IPS-15b (cell line): ENCODE measurements around the gene TIMM8B.
"Not testable (repeated sequence)": the region's sequence is repeated elsewhere in the genome, so short reads cannot be mapped to it uniquely, and the experiment has no call there.

Experiments used
- H3K27me3 ChIP-seq: one replicate; pipeline ENCODE4 v1.6.1; 2013; ENCODE audit warnings: low read length; ENCODE audit not compliant: control insufficient read depth, insufficient read depth
- H3K36me3 ChIP-seq: one replicate; pipeline ENCODE4 v1.6.1; 2013; ENCODE audit warnings: low read length; ENCODE audit not compliant: control insufficient read depth, insufficient read depth
- H3K4me1 ChIP-seq: one replicate; pipeline ENCODE4 v1.6.1; 2013; ENCODE audit warnings: mild to moderate bottlenecking, low read length; ENCODE audit not compliant: control insufficient read depth, insufficient read depth
- H3K4me3 ChIP-seq: one replicate; pipeline ENCODE4 v1.5.1; 2013; ENCODE audit warnings: low read depth, low read length
- H3K9ac ChIP-seq: one replicate; pipeline ENCODE4 v1.6.1; 2013; ENCODE audit warnings: low read depth, mild to moderate bottlenecking, low read length
- H3K9me3 ChIP-seq: one replicate; pipeline ENCODE4 v1.6.1; 2013; ENCODE audit warnings: mild to moderate bottlenecking, low read length; ENCODE audit not compliant: control insufficient read depth, insufficient read depth

Gene TIMM8B

DNA sequence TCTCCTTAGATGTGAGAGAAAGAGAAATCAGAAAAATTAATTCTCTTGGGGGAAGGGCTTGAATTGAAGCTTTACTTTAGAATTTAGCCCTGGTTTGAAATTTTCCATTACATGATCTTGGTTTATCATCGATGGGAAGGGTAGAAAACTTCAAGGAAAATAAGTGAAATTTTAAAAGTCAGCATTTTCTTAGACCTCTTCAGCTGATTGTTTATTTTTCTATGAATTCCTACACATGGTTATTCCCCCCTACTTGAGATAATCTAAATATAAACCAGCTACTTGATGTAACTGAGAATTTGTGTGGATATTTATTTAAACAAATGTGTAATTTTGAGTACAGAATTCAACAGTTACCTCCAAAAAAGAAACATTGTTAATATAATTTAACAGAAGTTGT is 23.6 kb downstream of the TIMM8B start:
- no peak overlapping the region for H3K4me3 ChIP-seq
- H3K9ac ChIP-seq = no peak overlapping the region
- no peaks in the 10 kb centered on the region for H3K9me3 ChIP-seq
- peaks cover 5% of the 10 kb centered on the region for H3K36me3 ChIP-seq
- no peaks in the 10 kb centered on the region for H3K4me1 ChIP-seq
- no peaks in the 10 kb centered on the region for H3K27me3 ChIP-seq

GRCh38 chr11:112058103-112058502 is 28.5 kb downstream of the TIMM8B start:
- Histone ChIP-seq H3K9ac (no peak overlapping the region), H3K27me3 (no peaks in the 10 kb centered on the region), H3K36me3 (peaks cover 9% of the 10 kb centered on the region), H3K4me1 (no peaks in the 10 kb centered on the region), H3K4me3 (no peak overlapping the region), H3K9me3 (no peaks in the 10 kb centered on the region)

- no peaks in the 10 kb centered on the region for H3K4me1 ChIP-seq
- no peaks in the 10 kb centered on the region for H3K9me3 ChIP-seq
- H3K36me3 ChIP-seq = peaks cover 13% of the 10 kb centered on the region
- H3K9ac ChIP-seq = no peak overlapping the region
- no peaks in the 10 kb centered on the region for H3K27me3 ChIP-seq
- no peak overlapping the region for H3K4me3 ChIP-seq
Measured at GRCh38 chr11:112057170-112057569, 29.4 kb downstream of the TIMM8B start.

GRCh38 chr11:112051768-112052167 is 34.8 kb downstream of the TIMM8B start:
- Histone ChIP-seq H3K27me3 (no peaks in the 10 kb centered on the region), H3K9me3 (no peaks in the 10 kb centered on the region), H3K9ac (no peak overlapping the region), H3K4me3 (no peak overlapping the region), H3K36me3 (peaks cover 19% of the 10 kb centered on the region), H3K4me1 (no peaks in the 10 kb centered on the region)

DNA sequence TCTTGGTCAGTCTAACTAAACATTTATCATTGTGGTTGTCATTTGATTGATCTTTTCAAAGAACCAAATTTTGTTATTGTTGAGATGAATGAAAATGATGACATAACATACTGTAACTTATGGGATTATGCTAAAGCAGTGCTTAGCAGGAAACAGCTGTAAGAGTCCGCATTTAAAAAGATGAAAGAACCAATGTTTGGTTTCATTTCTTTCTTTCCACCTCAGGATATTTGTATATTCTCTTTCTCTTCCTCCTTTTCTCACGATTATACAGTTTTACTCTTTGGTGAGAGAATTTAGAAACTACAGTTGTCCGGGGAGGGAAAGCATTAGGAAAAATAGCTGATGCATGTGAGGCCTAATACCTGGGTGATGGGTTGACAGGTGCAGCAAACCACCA is 35.8 kb downstream of the TIMM8B start:
- Histone ChIP-seq H3K4me1 (no peaks in the 10 kb centered on the region), H3K36me3 (peaks cover 15% of the 10 kb centered on the region), H3K4me3 (no peak overlapping the region), H3K9me3 (no peaks in the 10 kb centered on the region), H3K9ac (no peak overlapping the region), H3K27me3 (no peaks in the 10 kb centered on the region)

DNA sequence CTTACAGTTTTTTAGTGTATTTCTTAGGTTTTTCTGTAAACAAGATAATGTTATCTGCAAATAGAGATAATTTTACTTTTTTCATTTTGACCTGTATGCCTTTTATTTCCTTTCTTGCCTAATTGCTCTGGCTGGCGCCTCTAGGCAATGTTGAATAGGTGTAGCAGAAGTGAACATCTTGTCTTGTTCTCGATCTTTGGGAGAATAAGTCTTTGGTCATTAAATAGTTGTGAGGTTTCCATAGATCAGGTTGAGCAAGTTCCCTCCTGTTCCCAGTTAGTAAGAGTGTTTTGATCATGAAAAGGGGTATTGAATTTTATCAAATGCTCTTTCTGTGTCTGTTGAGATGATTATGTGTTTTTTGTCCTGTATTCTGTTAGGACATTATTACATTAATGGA is 36.8 kb downstream of the TIMM8B start:
- Histone ChIP-seq H3K4me3 (no peak overlapping the region), H3K36me3 (peaks cover 19% of the 10 kb centered on the region), H3K9me3 (no peaks in the 10 kb centered on the region), H3K27me3 (no peaks in the 10 kb centered on the region), H3K4me1 (no peaks in the 10 kb centered on the region), H3K9ac (no peak overlapping the region)

GRCh38 chr11:112048256-112048655 is 38.3 kb downstream of the TIMM8B start:
- H3K4me1 ChIP-seq = not testable (repeated sequence)

DNA sequence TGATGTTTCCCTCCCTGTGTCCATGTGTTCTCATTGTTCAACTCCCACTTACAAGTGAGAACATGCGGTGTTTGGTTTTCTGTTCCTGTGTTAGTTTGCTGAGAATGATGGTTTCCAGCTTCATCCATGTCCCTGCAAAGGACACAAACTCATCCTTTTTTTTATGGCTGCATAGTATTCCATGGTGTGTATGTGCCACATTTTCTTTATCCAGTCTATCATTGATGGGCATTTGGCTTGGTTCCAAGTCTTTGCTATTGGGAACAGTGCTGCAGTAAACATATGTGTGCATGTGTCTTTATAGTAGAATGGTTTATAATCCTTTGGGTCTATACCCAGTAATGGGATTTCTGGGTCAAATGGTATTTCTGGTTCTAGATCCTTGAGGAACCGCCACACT is 39.9 kb downstream of the TIMM8B start:
- H3K9me3 ChIP-seq, H3K4me3 ChIP-seq, H3K27me3 ChIP-seq, H3K9ac ChIP-seq, H3K4me1 ChIP-seq: not testable (repeated sequence)
- peaks cover 13% of the 10 kb centered on the region for H3K36me3 ChIP-seq

More at GRCh38 chr11:112048256-112048655, 38.3 kb downstream of the TIMM8B start:
- H3K27me3 ChIP-seq, H3K9ac ChIP-seq, H3K9me3 ChIP-seq, H3K4me3 ChIP-seq: not testable (repeated sequence)
- peaks cover 19% of the 10 kb centered on the region for H3K36me3 ChIP-seq

- no peaks in the 10 kb centered on the region for H3K27me3 ChIP-seq
- peaks cover 4% of the 10 kb centered on the region for H3K36me3 ChIP-seq
- H3K9me3 ChIP-seq = no peaks in the 10 kb centered on the region
- no peak overlapping the region for H3K9ac ChIP-seq
- no peaks in the 10 kb centered on the region for H3K4me1 ChIP-seq
- H3K4me3 ChIP-seq = no peak overlapping the region
Measured at GRCh38 chr11:112044961-112045360, 41.6 kb downstream of the TIMM8B start.

DNA sequence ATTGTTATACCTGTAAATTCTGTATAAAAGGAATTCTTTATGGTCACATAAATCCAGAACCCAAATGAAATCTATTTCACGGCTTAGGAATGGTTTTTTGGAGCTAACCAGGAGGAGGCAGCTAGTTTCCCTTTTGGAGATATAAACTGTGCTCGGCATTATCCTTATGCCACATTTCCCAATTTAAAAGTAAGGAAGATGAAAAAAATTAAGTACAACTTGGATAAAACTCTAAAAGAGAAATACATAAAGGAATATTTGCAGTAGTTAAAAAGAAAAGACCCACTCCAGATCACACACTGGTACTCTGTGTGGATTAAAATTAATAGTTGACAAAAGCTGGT is 43.6 kb downstream of the TIMM8B start:
- no peaks in the 10 kb centered on the region for H3K4me1 ChIP-seq
- H3K9ac ChIP-seq = no peak overlapping the region
- no peaks in the 10 kb centered on the region for H3K9me3 ChIP-seq
- no peak overlapping the region for H3K4me3 ChIP-seq
- peaks cover 4% of the 10 kb centered on the region for H3K36me3 ChIP-seq
- H3K27me3 ChIP-seq = no peaks in the 10 kb centered on the region

GRCh38 chr11:112042161-112042960 is 44.2 kb downstream of the TIMM8B start:
- H3K36me3 ChIP-seq = peaks cover 7% of the 10 kb centered on the region
- H3K4me1 ChIP-seq = no peaks in the 10 kb centered on the region
- H3K4me3 ChIP-seq = no peak overlapping the region
- no peaks in the 10 kb centered on the region for H3K9me3 ChIP-seq
- H3K27me3 ChIP-seq = no peaks in the 10 kb centered on the region
- no peak overlapping the region for H3K9ac ChIP-seq

GRCh38 chr11:112037527-112037926 is 49.0 kb downstream of the TIMM8B start:
- H3K4me3 ChIP-seq = no peak overlapping the region
- no peaks in the 10 kb centered on the region for H3K4me1 ChIP-seq
- H3K36me3 ChIP-seq = peaks cover 6% of the 10 kb centered on the region
- no peaks in the 10 kb centered on the region for H3K9me3 ChIP-seq
- H3K9ac ChIP-seq = no peak overlapping the region
- no peaks in the 10 kb centered on the region for H3K27me3 ChIP-seq
